ENCODE results near the gene DNALI1.

- TF ChIP-seq, protein P1, sequence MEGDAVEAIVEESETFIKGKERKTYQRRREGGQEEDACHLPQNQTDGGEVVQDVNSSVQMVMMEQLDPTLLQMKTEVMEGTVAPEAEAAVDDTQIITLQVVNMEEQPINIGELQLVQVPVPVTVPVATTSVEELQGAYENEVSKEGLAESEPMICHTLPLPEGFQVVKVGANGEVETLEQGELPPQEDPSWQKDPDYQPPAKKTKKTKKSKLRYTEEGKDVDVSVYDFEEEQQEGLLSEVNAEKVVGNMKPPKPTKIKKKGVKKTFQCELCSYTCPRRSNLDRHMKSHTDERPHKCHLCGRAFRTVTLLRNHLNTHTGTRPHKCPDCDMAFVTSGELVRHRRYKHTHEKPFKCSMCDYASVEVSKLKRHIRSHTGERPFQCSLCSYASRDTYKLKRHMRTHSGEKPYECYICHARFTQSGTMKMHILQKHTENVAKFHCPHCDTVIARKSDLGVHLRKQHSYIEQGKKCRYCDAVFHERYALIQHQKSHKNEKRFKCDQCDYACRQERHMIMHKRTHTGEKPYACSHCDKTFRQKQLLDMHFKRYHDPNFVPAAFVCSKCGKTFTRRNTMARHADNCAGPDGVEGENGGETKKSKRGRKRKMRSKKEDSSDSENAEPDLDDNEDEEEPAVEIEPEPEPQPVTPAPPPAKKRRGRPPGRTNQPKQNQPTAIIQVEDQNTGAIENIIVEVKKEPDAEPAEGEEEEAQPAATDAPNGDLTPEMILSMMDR (IDR thresholded peaks at IDR 0.05), result no peak
- TF ChIP-seq POLR2A (IDR thresholded peaks at IDR 0.05), result no peak
- no peak for TF ChIP-seq POLR2AphosphoS5 (IDR thresholded peaks at IDR 0.05)
- TF ChIP-seq EP300 (IDR thresholded peaks at IDR 0.05), result no peak
These were observed 11.7 kb upstream of the DNALI1 start for GRCh38 chr1:37545019-37545418.
